Activated CD4-positive, alpha-beta memory T cell treated with anti-CD3 and anti-CD28 coated beads, Interleukin-2, amount 10 ng/mL, durations not matched to agents 7 days and 5 days (primary cell): ENCODE measurements around the gene SNED1. TPM values are rescaled to one million over a fixed set of nuclear protein-coding genes. Genes with fewer than 3 reads are reported as not detected.
A peak's percentile ranks its signal among the peaks of the same experiment; 100 is the strongest.

Experiments
- CTCF ChIA-PET: fragments of 350-600 bp; sonication (Branson Sonifier 250); formaldehyde crosslinking; loops from one replicate; lab custom pipeline; 2021; ENCODE audit warnings: antibody characterized with exemption, inconsistent platforms; lab: Charles Lee
- POLR2A ChIA-PET: fragments of 350-600 bp; sonication (Branson Sonifier 250); formaldehyde crosslinking; loops from one replicate; lab custom pipeline; 2021; ENCODE audit warnings: antibody characterized with exemption; lab: Charles Lee
- DNase-seq: peaks from one replicate; pipeline ENCODE4 v3.0.0-alpha.2; 2020
- H3K27ac Mint-ChIP-seq: one replicate; pipeline ENCODE4 v1.8.0; 2021; ENCODE audit warnings: mild to moderate bottlenecking, mixed read lengths
- H3K27me3 Mint-ChIP-seq: one replicate; pipeline ENCODE4 v1.8.0; 2021; ENCODE audit warnings: mixed read lengths
- H3K36me3 Mint-ChIP-seq: one replicate; pipeline ENCODE4 v1.8.0; 2021; ENCODE audit warnings: low read depth, mixed read lengths
- H3K4me1 Mint-ChIP-seq: one replicate; pipeline ENCODE4 v1.8.0; 2021; ENCODE audit warnings: mixed read lengths
- H3K4me3 Mint-ChIP-seq: one replicate; pipeline ENCODE4 v1.8.0; 2021; ENCODE audit warnings: mild to moderate bottlenecking, mixed read lengths
- H3K9me3 Mint-ChIP-seq: one replicate; pipeline ENCODE4 v1.8.0; 2021; ENCODE audit warnings: mixed read lengths
- total RNA-seq, 2 experiments: library from RNA; stranded (reverse); gene quantifications; one replicate each; pipeline ENCODE4 v1.2.3, GENCODE V29; 2021

Gene SNED1
- total RNA-seq, 2 experiments from 2014 or later = 32.6 to 34.3 TPM

- peaks cover 3% of the 10 kb centered on the region for H3K27me3 Mint-ChIP-seq
- H3K36me3 Mint-ChIP-seq = peaks cover 1% of the 10 kb centered on the region
- peaks cover 10% of the 10 kb centered on the region for H3K9me3 Mint-ChIP-seq
- ChIA-PET CTCF (no interaction called here), POLR2A (no interaction called here)
- no peak overlapping the region for H3K4me3 Mint-ChIP-seq
- DNase-seq = peak; percentile 10
- peaks cover 3% of the 10 kb centered on the region for H3K4me1 Mint-ChIP-seq
- no peak overlapping the region for H3K27ac Mint-ChIP-seq
Measured at GRCh38 chr2:241031436-241032165, 33.2 kb downstream of the SNED1 start.

- Mint-ChIP-seq H3K36me3 (peaks cover 3% of the 10 kb centered on the region), H3K4me1 (peaks cover 18% of the 10 kb centered on the region), H3K4me3 (no peak overlapping the region), H3K27me3 (peaks cover 3% of the 10 kb centered on the region), H3K27ac (no peak overlapping the region), H3K9me3 (peaks cover 3% of the 10 kb centered on the region)
- POLR2A ChIA-PET = no interaction called here
- peak; percentile 14 for DNase-seq
- CTCF ChIA-PET = no interaction called here
Measured at GRCh38 chr2:241033336-241033987, 35.0 kb downstream of the SNED1 start.

GRCh38 chr2:241033994-241034393 is 35.6 kb downstream of the SNED1 start:
- no peaks in the 10 kb centered on the region for H3K9me3 Mint-ChIP-seq
- ChIA-PET POLR2A (no interaction called here), CTCF (no interaction called here)
- no peak overlapping the region for H3K4me3 Mint-ChIP-seq
- peaks cover 3% of the 10 kb centered on the region for H3K36me3 Mint-ChIP-seq
- DNase-seq = peak; percentile 15
- peaks cover 21% of the 10 kb centered on the region for H3K4me1 Mint-ChIP-seq
- H3K27ac Mint-ChIP-seq = no peak overlapping the region
- peaks cover 3% of the 10 kb centered on the region for H3K27me3 Mint-ChIP-seq

GRCh38 chr2:241034490-241035141 is 36.2 kb downstream of the SNED1 start:
- Mint-ChIP-seq H3K4me3 (no peak overlapping the region), H3K36me3 (peaks cover 3% of the 10 kb centered on the region), H3K4me1 (peaks cover 25% of the 10 kb centered on the region), H3K27ac (no peak overlapping the region), H3K27me3 (peaks cover 3% of the 10 kb centered on the region), H3K9me3 (no peaks in the 10 kb centered on the region)
- DNase-seq = peak; percentile 14
- ChIA-PET CTCF (no interaction called here), POLR2A (no interaction called here)

GRCh38 chr2:241035142-241035817 is 36.9 kb downstream of the SNED1 start:
- Mint-ChIP-seq H3K27me3 (peaks cover 3% of the 10 kb centered on the region), H3K9me3 (no peaks in the 10 kb centered on the region), H3K4me1 (peaks cover 31% of the 10 kb centered on the region), H3K4me3 (peak overlapping the region; percentile 39), H3K27ac (no peak overlapping the region), H3K36me3 (peaks cover 8% of the 10 kb centered on the region)
- peak; percentile 23 for DNase-seq
- ChIA-PET CTCF (no interaction called here), POLR2A (no interaction called here)

- Mint-ChIP-seq H3K9me3 (no peaks in the 10 kb centered on the region), H3K27ac (peak overlapping the region; percentile 67), H3K4me1 (peaks cover 37% of the 10 kb centered on the region), H3K36me3 (peaks cover 15% of the 10 kb centered on the region), H3K4me3 (peak overlapping the region; percentile 83), H3K27me3 (peaks cover 3% of the 10 kb centered on the region)
- CTCF ChIA-PET = no interaction called here
- no peak for DNase-seq
- POLR2A ChIA-PET = no interaction called here
Measured at GRCh38 chr2:241035818-241036396, 37.5 kb downstream of the SNED1 start.

GRCh38 chr2:241036397-241036963 is 38.1 kb downstream of the SNED1 start:
- Mint-ChIP-seq H3K4me1 (peaks cover 43% of the 10 kb centered on the region), H3K4me3 (peak overlapping the region; percentile 83), H3K27ac (peak overlapping the region; percentile 67), H3K9me3 (no peaks in the 10 kb centered on the region), H3K27me3 (peaks cover 3% of the 10 kb centered on the region), H3K36me3 (peaks cover 15% of the 10 kb centered on the region)
- ChIA-PET CTCF (no interaction called here), POLR2A (no interaction called here)
- peak; percentile 88 for DNase-seq

- H3K4me1 Mint-ChIP-seq = peaks cover 46% of the 10 kb centered on the region
- H3K27me3 Mint-ChIP-seq = peaks cover 3% of the 10 kb centered on the region
- peak overlapping the region; percentile 79 for H3K27ac Mint-ChIP-seq
- H3K36me3 Mint-ChIP-seq = peaks cover 15% of the 10 kb centered on the region
- ChIA-PET CTCF (no interaction called here), POLR2A (interaction anchor here (1.6 kb wide), 1 partner anchor 11 kb away, joined by 5 read pairs; no protein-coding TSS in a partner anchor)
- DNase-seq = peak; percentile 65
- peak overlapping the region; percentile 83 for H3K4me3 Mint-ChIP-seq
- no peaks in the 10 kb centered on the region for H3K9me3 Mint-ChIP-seq
Measured at GRCh38 chr2:241036964-241037421, 38.6 kb downstream of the SNED1 start.

- DNase-seq = no peak
- POLR2A ChIA-PET = interaction anchor here (1.0 to 1.6 kb wide), 3 partner anchors 11 to 697 kb away, joined by 3 to 5 read pairs (median 4); partner anchors contain the start of gene D2HGDH
- peaks cover 19% of the 10 kb centered on the region for H3K36me3 Mint-ChIP-seq
- CTCF ChIA-PET = interaction anchor here (0.5 to 0.8 kb wide), 2 partner anchors 22 to 54 kb away, joined by 3 to 4 read pairs; no protein-coding TSS in a partner anchor
- peaks cover 3% of the 10 kb centered on the region for H3K27me3 Mint-ChIP-seq
- H3K27ac Mint-ChIP-seq = peak overlapping the region; percentile 79
- peak overlapping the region; percentile 83 for H3K4me3 Mint-ChIP-seq
- no peaks in the 10 kb centered on the region for H3K9me3 Mint-ChIP-seq
- peaks cover 47% of the 10 kb centered on the region for H3K4me1 Mint-ChIP-seq
Measured at GRCh38 chr2:241037498-241037897, 39.1 kb downstream of the SNED1 start.

GRCh38 chr2:241038374-241039180 is 40.2 kb downstream of the SNED1 start:
- H3K4me3 Mint-ChIP-seq = peak overlapping the region; percentile 83
- H3K9me3 Mint-ChIP-seq = no peaks in the 10 kb centered on the region
- peaks cover 8% of the 10 kb centered on the region for H3K27me3 Mint-ChIP-seq
- peak overlapping the region; percentile 79 for H3K27ac Mint-ChIP-seq
- ChIA-PET POLR2A (interaction anchor here (0.9 to 1.6 kb wide), 5 partner anchors 12 to 696 kb away, joined by 3 to 5 read pairs (median 4); partner anchors contain the start of gene D2HGDH), CTCF (interaction anchor here (0.8 kb wide), 1 partner anchor 55 kb away, joined by 4 read pairs; no protein-coding TSS in a partner anchor)
- H3K4me1 Mint-ChIP-seq = peaks cover 50% of the 10 kb centered on the region
- H3K36me3 Mint-ChIP-seq = peaks cover 22% of the 10 kb centered on the region
- no peak for DNase-seq

GRCh38 chr2:241039416-241039815 is 41.0 kb downstream of the SNED1 start:
- H3K27ac Mint-ChIP-seq = peak overlapping the region; percentile 31

More at GRCh38 chr2:241039416-241039815, 41.0 kb downstream of the SNED1 start:
- peaks cover 50% of the 10 kb centered on the region for H3K4me1 Mint-ChIP-seq
- no peaks in the 10 kb centered on the region for H3K9me3 Mint-ChIP-seq
- CTCF ChIA-PET = no interaction called here
- peaks cover 22% of the 10 kb centered on the region for H3K36me3 Mint-ChIP-seq
- H3K27me3 Mint-ChIP-seq = peaks cover 8% of the 10 kb centered on the region
- no peak for DNase-seq
- no peak overlapping the region for H3K4me3 Mint-ChIP-seq
- POLR2A ChIA-PET = interaction anchor here (1.0 kb wide), 1 partner anchor 12 kb away, joined by 3 read pairs; no protein-coding TSS in a partner anchor
